T-helper 1 cell treated with Interleukin-12 subunit alpha and Interleukin-12 subunit beta and Interleukin-4 antibody, amounts not matched to agents 30 μg/mL and 1 μg/mL, for 36 hours (primary cell): ENCODE results near the gene KIF1B.

Experiments
- H3K27ac Mint-ChIP-seq: one replicate; pipeline ENCODE4 v1.8.0; 2021; ENCODE audit warnings: mild to moderate bottlenecking, mixed read lengths
- H3K27me3 Mint-ChIP-seq: one replicate; pipeline ENCODE4 v1.8.0; 2021; ENCODE audit warnings: low read depth, mixed read lengths
- H3K36me3 Mint-ChIP-seq: one replicate; pipeline ENCODE4 v1.8.0; 2021; ENCODE audit warnings: low read depth, mixed read lengths
- H3K4me1 Mint-ChIP-seq: one replicate; pipeline ENCODE4 v1.8.0; 2021; ENCODE audit warnings: low read depth, mixed read lengths
- H3K4me3 Mint-ChIP-seq: one replicate; pipeline ENCODE4 v1.8.0; 2021; ENCODE audit warnings: mild to moderate bottlenecking, moderate library complexity, mixed read lengths
- H3K9me3 Mint-ChIP-seq: one replicate; pipeline ENCODE4 v1.8.0; 2021; ENCODE audit warnings: mixed read lengths

Gene KIF1B

GRCh38 chr1:10430216-10431069 is 220.1 kb downstream of the KIF1B start, which contains the start of gene CENPS:
TSS of gene CENPS (plus strand) at chr1:10430433. CDS start at chr1:10430518, 85 bp downstream.
- no peaks in the 10 kb centered on the region for H3K27me3 Mint-ChIP-seq
- H3K27ac Mint-ChIP-seq: peak within 1 kb of the TSS; percentile 95
- H3K4me1 Mint-ChIP-seq: peaks cover 21% of the 10 kb centered on the region
- no peaks in the 10 kb centered on the region for H3K9me3 Mint-ChIP-seq
- H3K36me3 Mint-ChIP-seq: no peaks in the 10 kb centered on the region
- H3K4me3 Mint-ChIP-seq: peak within 1 kb of the TSS; percentile 93
